ENCODE data around the gene BORCS8. TPM values are rescaled to one million over a fixed set of nuclear protein-coding genes. Genes with fewer than 3 reads are reported as not detected.

The BORCS8 gene
- total RNA-seq, 2 experiments from 2014 or later: 20.8 to 22.2 TPM

DNA sequence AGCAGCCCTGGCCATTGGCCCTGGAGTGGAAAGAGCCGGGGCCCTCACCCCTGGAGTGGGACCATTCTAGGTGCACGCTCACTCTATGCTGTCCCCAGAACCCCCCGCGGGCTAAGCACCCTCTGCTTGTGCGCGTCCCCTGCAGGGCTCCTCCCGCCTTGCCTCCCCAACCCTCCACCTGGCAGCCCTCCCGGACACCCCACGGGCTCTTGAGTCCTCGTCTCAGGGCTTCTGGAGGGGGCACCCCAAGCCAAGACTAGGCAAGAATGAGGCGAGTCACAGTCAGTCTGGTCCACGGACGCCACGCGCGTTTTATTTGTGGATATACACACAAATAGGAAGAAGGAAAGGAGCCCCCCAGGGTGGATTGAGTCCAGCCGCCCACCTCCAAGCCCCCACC lies 46.7 kb downstream of the BORCS8 start:
- intact Hi-C loops (cut with micrococcal nuclease): loop anchor here (5.0 kb wide), 1 partner anchor 82 kb away; no protein-coding TSS in a partner anchor
- ChIA-PET POLR2A (interaction anchor here (0.9 kb wide), 1 partner anchor 370 kb away, joined by 3 read pairs; the partner anchor contains the start of gene TSSK6), CTCF (interaction anchor here (0.6 to 4.3 kb wide), 24 partner anchors 8 to 370 kb away, joined by 3 to 49 read pairs (median 3); partner anchors contain the start of genes BORCS8, MEF2B, NDUFA13 and RFXANK)
- no peak for DNase-seq
- TF ChIP-seq, protein P1, sequence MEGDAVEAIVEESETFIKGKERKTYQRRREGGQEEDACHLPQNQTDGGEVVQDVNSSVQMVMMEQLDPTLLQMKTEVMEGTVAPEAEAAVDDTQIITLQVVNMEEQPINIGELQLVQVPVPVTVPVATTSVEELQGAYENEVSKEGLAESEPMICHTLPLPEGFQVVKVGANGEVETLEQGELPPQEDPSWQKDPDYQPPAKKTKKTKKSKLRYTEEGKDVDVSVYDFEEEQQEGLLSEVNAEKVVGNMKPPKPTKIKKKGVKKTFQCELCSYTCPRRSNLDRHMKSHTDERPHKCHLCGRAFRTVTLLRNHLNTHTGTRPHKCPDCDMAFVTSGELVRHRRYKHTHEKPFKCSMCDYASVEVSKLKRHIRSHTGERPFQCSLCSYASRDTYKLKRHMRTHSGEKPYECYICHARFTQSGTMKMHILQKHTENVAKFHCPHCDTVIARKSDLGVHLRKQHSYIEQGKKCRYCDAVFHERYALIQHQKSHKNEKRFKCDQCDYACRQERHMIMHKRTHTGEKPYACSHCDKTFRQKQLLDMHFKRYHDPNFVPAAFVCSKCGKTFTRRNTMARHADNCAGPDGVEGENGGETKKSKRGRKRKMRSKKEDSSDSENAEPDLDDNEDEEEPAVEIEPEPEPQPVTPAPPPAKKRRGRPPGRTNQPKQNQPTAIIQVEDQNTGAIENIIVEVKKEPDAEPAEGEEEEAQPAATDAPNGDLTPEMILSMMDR (IDR thresholded peaks at IDR 0.05): no peak
- ATAC-seq: no peak
- H3K4me3 Mint-ChIP-seq: no peak overlapping the region
- H3K27ac Mint-ChIP-seq: no peak overlapping the region
- H3K4me1 Mint-ChIP-seq (ENCODE audit: low read depth): no peaks in the 10 kb centered on the region
- H3K27me3 Mint-ChIP-seq: no peaks in the 10 kb centered on the region
- H3K36me3 Mint-ChIP-seq (ENCODE audit: low read depth): no peaks in the 10 kb centered on the region
- H3K9me3 Mint-ChIP-seq: no peaks in the 10 kb centered on the region

GRCh38 chr19:19142347-19142746 lies 49.6 kb downstream of the BORCS8 start:
- TF ChIP-seq, protein P1 (IDR thresholded peaks at IDR 0.05): no peak
- H3K27me3 Mint-ChIP-seq: no peaks in the 10 kb centered on the region
- DNase-seq: no peak
- no peak overlapping the region for H3K4me3 Mint-ChIP-seq
- ChIA-PET POLR2A (no interaction called here), CTCF (interaction anchor here (0.7 to 3.2 kb wide), 4 partner anchors 12 to 348 kb away, joined by 3 to 14 read pairs (median 4); no protein-coding TSS in a partner anchor)
- H3K27ac Mint-ChIP-seq: no peak overlapping the region
- intact Hi-C loops (cut with micrococcal nuclease): no loop called here
- peaks cover 5% of the 10 kb centered on the region for H3K9me3 Mint-ChIP-seq
- ATAC-seq: no peak
- no peaks in the 10 kb centered on the region for H3K36me3 Mint-ChIP-seq (ENCODE audit: low read depth)
- peaks cover 17% of the 10 kb centered on the region for H3K4me1 Mint-ChIP-seq (ENCODE audit: low read depth)

GRCh38 chr19:19140476-19140875 lies 51.5 kb downstream of the BORCS8 start:
- H3K36me3 Mint-ChIP-seq (ENCODE audit: low read depth): no peaks in the 10 kb centered on the region
- TF ChIP-seq, protein P1 (IDR thresholded peaks at IDR 0.05): no peak
- peaks cover 23% of the 10 kb centered on the region for H3K4me1 Mint-ChIP-seq (ENCODE audit: low read depth)
- H3K4me3 Mint-ChIP-seq: no peak overlapping the region
- POLR2A ChIA-PET: interaction anchor here (0.7 to 1.0 kb wide), 2 partner anchors 11 to 34 kb away, joined by 3 read pairs; no protein-coding TSS in a partner anchor
- H3K27ac Mint-ChIP-seq: no peak overlapping the region
- no peak for ATAC-seq
- peaks cover 5% of the 10 kb centered on the region for H3K9me3 Mint-ChIP-seq
- no peaks in the 10 kb centered on the region for H3K27me3 Mint-ChIP-seq
- DNase-seq: no peak
- intact Hi-C loops (cut with micrococcal nuclease): no loop called here
- CTCF ChIA-PET: interaction anchor here (0.8 to 1.8 kb wide), 7 partner anchors 10 to 101 kb away, joined by 3 to 11 read pairs (median 3); no protein-coding TSS in a partner anchor

GRCh38 chr19:19139876-19140229 lies 52.1 kb downstream of the BORCS8 start:
- ChIA-PET POLR2A (no interaction called here), CTCF (interaction anchor here (0.8 to 1.8 kb wide), 5 partner anchors 12 to 101 kb away, joined by 3 to 11 read pairs (median 3); no protein-coding TSS in a partner anchor)
- DNase-seq (no peak), ATAC-seq (no peak)
- TF ChIP-seq, protein P1 (IDR thresholded peaks at IDR 0.05): no peak
- Mint-ChIP-seq H3K4me3 (no peak overlapping the region), H3K36me3 (ENCODE audit: low read depth) (no peaks in the 10 kb centered on the region), H3K27me3 (no peaks in the 10 kb centered on the region), H3K27ac (no peak overlapping the region), H3K9me3 (peaks cover 5% of the 10 kb centered on the region), H3K4me1 (ENCODE audit: low read depth) (peaks cover 28% of the 10 kb centered on the region)
- intact Hi-C loops (cut with micrococcal nuclease): no loop called here

DNA sequence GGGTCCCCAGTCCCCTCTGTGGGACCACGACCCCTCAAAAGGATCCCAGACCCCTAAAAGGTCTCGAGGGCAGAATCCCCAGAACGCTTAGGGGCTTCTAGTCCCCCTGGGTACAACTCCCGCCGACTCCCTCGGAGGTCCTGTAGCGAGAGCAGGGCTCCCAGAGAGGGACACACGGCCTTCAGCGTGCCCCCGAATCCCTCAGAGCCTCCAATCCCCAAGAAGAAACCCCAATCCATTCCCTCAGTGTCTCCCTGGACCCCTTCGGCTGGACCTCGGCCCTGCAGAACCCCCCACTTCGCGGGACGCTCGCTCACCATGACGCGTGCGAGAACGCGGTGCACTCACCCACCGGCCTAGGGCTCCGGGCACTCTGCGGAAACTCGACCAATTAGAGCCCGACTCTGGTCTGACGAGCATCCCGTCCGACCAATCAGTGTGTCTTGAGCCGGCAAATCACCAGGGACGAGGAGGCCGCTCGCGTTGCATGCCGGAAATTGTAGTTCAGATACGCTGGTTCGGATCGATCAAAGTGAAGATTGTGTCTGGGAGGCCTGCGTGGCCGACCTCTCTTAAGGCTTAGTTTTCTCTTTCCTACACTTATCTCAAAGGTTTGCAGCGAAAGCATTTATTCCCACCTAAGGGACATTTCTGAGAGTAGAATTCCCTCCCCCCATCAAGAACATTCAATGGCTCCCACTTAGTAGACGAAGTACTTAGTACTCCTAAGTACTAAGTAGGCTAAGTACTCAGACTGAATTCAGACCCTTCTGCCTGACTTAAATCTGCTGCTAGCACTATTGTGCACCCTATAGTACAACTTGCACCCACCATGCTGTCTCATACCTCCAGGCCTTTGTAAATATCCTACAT lies 53.6 kb downstream of the BORCS8 start, which contains the start of gene TMEM161A:
Gene TMEM161A, minus strand, starts transcription at position 370 of the 873 bp plus-strand sequence. Its CDS starts 50 bp downstream, at position 320.
- POLR2A ChIA-PET: no interaction called here
- peaks cover 3% of the 10 kb centered on the region for H3K36me3 Mint-ChIP-seq (ENCODE audit: low read depth)
- DNase-seq (peak; percentile 99), ATAC-seq (peak; percentile 100)
- H3K4me1 Mint-ChIP-seq (ENCODE audit: low read depth): peaks cover 29% of the 10 kb centered on the region
- peak within 1 kb of the TSS; percentile 93 for H3K27ac Mint-ChIP-seq
- intact Hi-C loops (cut with micrococcal nuclease): no loop called here
- TF ChIP-seq, protein P1 (IDR thresholded peaks at IDR 0.05): no peak
- H3K4me3 Mint-ChIP-seq: peak within 1 kb of the TSS; percentile 88
- H3K27me3 Mint-ChIP-seq: no peaks in the 10 kb centered on the region
- H3K9me3 Mint-ChIP-seq: peaks cover 5% of the 10 kb centered on the region
- CTCF ChIA-PET: interaction anchor here (0.6 to 1.1 kb wide), 3 partner anchors 9 to 75 kb away, joined by 3 to 5 read pairs (median 4); partner anchors contain the start of gene SLC25A42

Measured in activated CD8-positive, alpha-beta T cell treated with anti-CD3 and anti-CD28 coated beads for 36 hours (primary cell).